NCI-H526 treated with DMSO at 0.1 percent for 48 hours (cell line): ENCODE results near the gene WNT8B.

ENCODE experiments used
- DNase-seq: peaks from one replicate; lab custom pipeline; 2025; lab: John Stamatoyannopoulos, UW

WNT8B gene

DNA sequence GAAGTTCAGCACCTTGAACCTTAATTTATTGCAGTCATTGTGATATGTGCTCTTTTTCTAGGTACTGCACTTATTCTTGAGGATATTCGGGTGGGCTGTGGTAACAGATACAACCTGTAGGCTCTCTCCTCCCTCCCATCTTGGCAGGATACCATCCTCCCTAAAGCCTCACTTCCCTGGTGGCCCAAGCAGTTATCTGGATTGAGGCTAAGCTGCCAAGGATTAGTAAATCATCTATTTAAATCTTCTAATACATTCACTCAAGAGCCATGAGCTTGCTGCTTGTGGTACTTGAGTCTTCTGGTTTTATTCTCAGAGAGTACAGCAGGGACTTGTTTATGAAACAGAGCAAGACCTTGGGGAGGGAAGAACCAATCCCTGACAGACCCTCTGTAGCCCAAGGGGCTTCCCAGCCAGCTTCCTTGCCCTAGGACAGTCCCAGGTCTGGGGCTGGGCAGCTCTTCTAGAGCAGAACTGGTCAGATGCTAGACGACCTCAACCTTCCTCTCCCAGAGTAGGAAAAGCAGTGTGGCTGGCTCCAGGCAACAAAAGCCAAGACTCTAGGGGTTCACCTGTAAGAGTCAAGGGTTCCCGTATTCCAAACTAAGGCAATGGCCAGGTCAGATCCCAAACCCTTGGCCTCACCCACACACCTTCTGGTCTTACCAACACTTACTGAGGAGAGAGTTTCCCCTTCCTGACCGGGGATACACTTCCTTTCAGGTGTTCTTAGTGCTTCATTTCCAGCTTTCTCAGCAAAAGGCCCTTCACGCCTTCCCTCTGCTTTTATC lies 21.3 kb downstream of the WNT8B start:
- DNase-seq: no peak

DNA sequence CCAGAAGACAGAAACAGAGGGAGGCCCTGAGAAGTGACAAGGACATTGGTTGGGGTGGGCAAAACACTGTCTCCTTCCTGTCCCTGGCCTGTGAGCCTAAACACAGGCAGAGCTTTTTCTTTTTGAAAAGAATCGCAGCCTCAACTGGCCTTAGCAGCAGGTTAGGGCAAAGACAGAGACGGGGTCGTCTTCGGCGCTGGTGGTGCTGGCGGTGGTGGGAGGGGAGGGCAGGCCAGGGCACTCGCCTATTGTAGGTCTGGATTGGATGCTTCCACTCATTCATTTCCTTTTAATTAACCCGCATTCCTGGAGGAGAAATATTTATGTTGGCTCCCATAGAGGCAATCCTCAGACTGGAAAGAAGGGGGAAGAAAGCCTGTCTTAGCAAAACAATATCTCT lies 22.6 kb downstream of the WNT8B start:
- no peak for DNase-seq

DNA sequence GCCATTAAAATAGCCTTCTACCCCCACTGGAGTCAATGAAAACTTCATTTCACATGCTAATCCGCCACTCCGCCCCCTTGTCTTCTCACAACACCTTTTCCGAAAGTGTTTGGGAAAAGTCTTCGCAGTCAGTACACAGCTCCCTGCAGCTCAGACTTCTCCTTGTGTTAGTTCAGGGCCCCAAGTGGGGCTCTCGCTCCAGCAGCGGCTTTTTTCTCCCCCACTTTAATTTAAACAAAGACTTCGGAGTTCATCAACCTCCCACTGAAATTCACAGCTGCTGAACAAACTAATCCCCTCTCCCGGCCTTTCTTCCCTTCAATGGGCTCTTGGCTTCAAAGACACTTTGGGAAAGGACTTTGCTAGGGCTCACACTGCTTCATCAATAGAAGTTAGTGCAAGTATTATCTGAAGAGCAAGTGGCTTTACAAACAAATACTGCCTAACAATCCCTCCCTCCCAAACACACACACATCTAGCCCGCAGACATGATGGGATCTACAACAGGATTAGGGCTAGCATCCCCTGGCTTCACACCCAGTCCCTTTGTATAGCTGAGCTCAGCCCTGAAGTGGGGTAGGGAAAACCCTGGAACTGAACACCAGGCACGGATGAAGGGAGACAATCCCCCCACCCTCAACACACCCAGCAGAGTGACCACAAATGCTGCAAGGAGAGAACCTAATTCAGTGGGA lies 23.1 kb downstream of the WNT8B start:
- no peak for DNase-seq

DNA sequence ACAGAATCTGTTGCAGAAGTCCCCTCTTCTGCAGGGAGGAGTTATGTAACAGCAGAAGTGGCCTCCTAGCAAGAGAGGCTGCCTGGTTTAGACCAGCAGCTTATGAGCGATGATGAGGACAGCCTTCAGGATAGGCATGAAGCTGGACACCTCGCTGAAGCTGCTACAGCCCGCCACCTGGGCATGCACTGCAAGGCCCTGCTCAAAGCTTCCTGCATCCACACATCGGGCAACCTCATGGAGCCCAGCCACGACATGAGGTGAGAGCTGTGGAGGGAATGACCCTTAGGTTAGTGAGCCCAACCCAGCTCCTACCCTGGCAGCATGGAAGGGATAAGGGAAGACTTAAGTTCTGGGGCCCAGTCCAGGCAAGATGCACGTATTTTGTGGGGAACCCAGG lies 24.7 kb downstream of the WNT8B start:
- no peak for DNase-seq

DNA sequence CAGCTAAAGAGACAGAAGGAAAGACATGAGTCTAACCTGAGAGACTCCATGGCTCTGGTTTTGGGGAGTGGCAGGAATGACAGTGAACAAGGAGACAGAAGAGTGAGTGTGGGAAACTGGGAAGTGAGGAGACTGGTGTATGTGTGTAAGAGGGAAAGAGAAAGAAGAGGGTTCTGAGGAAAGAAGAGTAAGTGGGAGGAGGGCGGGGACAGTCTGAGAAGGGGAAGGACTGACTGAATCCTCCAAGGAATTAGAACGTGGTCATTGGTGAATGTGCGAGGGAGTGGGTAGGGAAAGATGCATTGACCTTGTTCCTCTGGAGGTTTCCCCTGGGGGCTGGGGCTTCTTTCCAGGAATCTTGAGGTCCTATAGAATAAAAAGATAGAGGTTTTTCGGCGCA lies 26.6 kb downstream of the WNT8B start:
- DNase-seq: no peak

DNA sequence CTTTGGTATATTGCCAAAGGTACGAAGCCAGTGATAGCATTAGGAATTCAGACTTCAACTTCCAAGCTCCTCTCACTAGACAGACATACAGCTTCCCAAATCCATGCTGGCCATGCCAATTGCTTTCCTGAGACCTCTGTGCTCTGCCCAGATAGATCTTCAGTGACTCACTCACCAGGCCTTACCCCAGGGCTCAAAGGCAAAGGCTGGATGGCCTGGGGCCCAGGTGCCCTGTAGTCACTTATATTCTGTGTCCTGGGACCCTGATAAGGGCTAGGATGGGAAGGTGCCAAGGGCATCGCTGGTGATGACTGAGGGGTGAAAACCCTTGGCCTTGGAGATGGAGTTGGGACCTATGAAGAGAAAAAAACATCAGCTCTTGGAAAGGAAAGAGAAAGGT lies 27.7 kb downstream of the WNT8B start:
- DNase-seq: no peak

DNA sequence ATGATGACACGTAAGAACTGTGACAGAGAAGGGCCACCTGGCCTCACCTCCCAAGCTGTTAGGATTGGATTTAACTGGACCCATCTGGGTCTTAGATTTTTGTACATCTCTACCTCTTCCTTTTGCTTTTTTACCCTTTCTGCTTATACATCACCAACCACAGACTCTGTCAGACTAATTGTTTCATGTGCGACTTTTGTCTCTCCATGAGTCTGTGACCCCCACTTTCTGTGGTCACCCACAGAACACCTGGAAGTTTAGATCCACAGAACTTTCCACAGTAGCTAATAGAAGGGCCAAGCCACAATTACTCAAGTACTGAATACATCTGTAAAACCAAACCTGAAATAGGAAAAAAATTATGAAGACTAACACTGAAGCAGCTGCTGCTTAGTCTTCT lies 33.8 kb downstream of the WNT8B start:
- DNase-seq: no peak

DNA sequence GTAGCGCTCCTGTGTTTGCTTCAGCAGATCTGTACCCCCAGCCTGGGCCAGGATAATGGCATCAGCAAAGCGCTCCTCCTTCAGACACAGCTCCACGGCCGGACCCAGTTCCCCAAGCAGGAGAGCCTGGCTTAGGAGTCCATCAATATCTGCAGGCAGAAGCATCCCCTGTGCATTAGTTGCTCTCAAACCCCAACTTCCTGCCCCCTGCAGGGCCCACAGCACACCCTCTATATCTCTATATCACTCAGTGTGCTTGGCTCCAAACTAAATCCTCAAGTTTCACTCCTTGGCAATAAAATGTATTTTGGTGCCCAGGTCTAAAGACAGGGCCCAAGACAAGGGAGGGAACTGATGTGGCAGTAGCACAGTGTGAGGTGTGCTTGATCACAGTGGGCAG lies 35.2 kb downstream of the WNT8B start:
- DNase-seq: no peak

DNA sequence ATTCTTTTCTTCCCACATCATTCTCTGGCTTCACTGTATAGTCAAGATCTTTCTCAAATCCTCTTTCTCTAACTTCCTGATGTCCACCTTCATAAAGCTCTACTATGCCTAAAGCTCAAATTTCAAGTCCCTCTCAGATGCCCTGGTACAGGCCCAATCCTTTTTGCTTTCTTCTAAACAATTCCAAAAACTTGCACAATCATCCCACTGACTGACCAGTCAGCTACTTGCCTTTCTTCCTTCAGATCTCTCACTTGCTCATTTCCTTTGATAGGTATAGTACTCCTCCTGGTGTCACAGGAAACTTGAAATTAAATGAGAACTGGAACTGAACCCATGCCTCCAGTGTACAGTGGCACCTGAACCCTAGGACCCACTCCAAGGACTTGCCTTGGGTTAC lies 38.6 kb downstream of the WNT8B start:
- DNase-seq: no peak

DNA sequence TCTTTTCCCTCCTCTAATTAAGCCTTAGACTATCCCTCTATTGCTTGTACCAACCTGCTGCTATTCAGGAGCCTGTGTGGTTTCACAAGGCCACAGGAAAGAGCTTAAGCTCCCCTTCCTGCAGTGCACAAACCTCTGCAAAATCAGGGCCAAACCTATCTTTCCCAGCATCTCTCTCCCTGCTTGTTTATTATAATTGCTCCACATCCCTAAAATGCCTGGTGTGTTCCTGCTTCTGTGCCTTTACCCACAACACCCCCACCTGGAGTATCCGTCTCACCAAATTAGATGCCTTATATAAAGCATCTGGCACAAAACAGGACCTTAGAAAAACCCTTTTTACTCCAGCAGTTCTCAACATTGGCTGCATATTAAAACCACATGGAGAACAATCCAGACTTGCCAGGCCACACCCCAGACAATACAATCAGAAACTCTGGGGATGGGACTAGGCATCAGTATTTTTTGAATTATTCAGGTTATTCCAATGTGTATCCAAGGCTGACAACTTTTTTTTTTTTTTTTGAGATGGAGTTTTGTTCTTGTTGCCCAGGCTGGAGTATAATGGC lies 40.2 kb downstream of the WNT8B start:
- no peak for DNase-seq

DNA sequence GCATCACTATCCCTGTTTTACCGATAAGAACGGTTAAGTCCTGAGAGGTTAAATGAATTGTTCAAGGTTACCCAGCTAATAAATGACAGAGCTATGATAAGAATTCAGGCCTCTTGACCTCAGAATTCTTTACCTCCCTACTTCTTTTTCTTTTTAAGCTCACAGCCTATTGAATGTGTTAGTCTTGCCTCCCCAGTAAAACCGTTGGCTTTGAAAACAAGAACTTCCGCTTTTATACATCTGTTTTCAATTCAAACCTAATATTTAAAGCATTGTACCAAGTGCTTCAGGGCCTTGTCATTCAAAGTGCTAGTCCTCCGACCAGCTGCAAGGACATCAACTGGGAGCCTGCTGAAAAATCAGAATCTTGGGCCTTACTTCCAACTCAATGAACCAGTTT lies 41.3 kb downstream of the WNT8B start:
- no peak for DNase-seq

DNA sequence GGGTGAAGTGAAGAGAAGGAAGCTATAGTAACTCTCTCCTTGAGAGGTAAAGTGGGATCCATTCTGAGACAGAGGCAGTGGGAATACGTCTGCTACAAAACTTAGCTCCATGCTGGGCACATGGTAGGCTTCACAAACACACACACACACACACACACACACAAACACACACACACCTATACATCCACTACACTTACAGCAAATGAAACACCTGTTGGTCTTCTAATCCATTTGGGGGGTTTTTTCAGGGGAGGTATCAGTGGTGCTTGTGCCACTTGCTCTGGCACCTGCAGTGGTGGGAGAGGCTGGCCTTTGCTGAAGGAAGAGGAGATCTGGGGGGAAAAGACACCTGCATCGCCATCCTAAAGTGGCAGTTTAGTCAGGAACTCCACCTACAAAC lies 42.4 kb downstream of the WNT8B start:
- DNase-seq: no peak

DNA sequence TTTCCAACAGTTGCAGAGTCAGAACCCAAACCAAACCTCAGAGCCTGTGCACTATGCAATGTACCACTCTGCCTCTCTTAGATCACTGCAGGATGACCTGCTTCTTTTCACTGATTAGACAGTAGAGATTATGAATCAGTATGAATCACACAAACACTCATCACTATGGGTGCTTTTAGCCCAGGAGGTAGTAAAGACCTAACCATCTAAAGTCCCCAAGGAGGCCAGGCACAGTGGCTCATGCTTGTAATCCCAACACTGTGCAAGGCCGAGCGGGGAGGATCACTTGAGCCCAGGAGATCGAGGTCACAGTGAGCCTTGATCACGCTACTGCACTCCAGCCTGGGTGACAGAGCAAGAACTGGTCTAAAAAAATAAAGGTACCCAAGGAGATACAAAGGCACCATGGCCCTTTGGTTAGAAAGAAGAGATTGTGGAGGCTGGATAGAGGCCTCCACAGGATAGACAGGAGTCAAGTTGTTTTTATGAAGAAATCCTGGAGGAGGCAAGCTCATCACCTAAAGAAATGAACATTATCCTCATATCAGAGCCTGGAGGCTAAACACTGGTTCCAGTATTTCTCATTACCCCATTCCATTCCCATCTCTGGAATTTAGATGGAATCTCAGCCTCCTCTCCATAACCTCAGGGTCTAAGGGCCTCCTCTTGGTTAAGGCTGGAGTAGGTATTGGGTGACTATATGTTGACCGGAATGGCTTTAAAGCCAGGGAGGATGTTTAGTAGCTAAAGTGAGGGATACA lies 44.0 kb downstream of the WNT8B start:
- no peak for DNase-seq

DNA sequence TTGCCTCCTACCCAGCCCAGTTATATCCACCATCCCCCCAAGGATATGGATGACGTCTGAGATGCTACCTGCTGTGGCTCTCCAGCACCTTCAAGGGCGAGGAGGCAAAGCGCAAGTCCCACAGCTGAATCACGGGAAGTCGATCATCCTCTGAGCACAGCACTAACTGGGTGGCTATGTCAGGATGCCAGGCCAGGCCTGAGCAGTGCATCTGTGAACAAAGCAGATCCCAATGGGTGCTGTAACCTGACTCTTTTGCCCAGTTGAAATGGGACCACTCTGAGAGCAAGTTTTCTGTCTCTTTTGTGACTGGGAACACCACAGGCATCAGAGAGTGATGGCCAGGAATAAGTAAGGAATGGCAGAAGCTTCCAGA lies 44.5 kb downstream of the WNT8B start:
- DNase-seq: no peak

DNA sequence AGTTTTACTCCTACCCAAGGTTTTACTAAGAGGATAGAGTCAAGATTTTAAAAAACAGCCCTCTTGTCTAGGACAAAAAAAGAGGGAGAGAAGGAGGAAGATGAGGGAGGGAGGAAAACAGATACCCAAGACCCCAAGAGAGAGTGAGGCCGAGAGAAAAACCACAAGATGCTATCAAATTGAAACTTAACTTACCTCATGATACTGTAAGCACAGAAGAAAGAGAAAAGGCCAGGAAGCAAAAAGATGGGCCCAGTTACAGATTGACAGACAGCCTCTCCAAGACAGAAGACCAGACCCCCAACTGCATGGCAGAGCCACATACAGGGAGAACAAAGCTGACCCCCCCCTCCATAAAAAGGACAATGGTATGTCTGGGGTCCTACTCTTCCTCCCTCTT lies 45.5 kb downstream of the WNT8B start:
- DNase-seq: no peak

DNA sequence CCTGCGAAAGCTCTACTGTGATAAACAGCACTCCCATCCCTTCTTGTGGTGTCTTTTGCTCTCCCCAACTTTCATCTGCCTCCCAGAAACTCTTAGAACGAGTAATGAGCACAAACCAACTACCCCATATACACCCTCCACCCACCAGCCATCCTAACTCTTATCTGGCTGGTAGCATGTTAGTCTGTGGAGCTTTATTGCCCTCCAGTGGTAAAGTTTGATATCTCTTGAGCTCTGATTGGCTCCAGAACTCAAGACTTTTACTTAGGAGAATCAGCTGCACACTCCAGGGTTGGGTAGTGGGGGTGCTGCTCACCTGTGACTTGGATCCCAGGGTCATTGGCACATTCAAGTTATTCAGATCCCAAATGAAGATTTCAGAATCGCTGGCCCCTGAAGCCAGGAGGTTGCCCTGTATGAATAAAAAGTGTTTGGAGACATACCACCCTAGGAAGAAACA lies 45.9 kb downstream of the WNT8B start:
- DNase-seq: peak; percentile 0

DNA sequence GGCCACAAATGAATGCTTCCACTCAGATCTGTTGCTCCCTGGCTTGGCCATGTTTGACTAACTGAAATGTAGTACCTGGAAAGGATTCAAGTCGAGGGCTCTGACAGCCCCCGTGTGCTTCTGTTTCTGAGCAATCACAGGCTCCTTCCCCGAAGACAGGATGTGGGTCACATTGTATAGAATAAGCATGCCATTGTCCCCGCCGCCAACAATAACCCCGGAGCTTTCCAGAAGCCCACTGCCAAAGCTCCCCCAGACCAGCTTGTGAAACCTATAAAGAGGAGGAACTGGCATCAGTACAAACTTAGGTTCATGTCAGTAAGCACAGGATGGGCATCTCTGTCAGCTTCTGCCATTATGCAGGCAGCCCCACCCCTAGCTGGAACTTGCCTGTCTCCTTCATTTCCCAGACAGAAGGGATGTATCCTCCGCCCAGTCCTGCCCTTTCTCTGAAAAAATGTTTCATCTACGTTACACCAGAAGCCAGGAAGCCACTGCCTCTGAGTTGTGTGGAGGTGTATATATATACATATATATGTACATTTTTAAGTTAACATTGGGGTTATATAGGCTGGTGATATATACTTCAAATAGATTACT lies 46.5 kb downstream of the WNT8B start:
- DNase-seq: no peak

DNA sequence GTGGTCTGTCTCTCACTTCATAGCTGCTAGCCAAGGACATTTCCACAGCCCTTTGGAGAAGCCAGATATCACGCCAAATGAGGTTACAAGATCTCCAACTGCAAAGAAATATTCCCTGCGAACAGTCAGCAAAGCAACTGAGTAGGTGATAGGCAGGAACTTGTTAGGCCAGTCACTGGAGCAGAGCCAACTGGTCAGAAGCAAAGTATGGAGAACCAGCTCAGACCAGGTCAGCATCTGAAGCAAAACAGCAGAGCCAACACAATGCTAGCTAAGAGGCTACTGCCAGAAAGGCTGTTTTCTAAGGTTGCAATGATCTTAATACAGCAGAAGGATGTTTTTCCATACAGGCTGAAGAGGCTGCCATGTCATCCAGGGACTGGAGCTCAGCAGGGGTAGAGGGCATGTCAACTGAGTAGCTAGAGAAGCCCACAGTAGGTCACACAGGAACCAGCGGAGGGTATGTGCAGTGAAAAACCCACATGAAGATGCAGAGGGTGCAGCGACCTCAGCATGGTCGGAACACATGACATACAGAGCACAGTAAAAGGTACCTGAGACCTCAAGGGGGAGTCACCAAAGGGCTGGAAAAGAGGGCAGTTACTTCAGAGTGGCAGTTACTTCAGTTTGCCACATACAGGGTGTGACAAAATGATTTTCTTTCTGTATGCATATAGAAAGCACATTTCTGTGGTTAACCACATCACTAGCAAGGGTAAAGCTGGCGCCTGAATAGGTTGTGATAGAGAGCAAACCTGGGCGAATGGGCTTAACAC lies 47.9 kb downstream of the WNT8B start:
- no peak for DNase-seq

DNA sequence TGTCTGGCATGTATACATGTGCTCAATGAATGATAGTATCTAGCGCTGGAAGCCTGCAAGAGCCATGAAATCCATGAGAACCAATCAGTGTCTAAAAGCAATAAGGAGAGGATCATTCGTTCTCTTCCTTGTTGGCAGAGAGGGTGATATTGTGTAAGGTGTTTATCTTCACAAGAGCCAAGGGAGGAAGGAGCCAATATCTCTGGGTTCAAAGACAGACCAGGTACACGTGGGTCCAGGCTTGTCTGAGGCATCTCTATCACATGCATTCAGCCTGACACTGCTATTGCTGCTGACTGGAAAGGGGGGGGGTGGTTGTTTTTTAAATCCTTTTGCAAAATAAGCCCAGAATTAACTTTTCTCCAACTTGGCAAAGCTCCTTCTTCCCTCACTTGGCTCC lies 52.8 kb downstream of the WNT8B start:
- no peak for DNase-seq

DNA sequence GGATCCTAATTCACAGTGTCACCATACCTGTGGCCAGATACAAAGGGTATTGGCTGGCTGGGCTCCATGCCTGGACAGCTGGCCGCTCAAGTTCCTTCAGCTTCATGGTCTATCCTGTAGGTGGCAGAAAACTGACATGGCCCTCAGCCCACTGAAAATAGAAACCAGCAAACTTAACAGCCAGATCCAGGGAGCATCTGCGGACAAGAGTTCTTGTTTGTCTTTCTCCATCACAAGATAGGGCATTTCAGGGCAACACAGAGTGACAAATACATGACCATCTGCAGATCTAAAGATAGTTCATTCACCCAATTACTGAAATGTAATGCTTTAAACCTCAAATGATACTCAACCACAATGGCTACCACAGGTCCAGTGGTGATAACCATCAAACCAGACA lies 54.0 kb downstream of the WNT8B start:
- DNase-seq: no peak

DNA sequence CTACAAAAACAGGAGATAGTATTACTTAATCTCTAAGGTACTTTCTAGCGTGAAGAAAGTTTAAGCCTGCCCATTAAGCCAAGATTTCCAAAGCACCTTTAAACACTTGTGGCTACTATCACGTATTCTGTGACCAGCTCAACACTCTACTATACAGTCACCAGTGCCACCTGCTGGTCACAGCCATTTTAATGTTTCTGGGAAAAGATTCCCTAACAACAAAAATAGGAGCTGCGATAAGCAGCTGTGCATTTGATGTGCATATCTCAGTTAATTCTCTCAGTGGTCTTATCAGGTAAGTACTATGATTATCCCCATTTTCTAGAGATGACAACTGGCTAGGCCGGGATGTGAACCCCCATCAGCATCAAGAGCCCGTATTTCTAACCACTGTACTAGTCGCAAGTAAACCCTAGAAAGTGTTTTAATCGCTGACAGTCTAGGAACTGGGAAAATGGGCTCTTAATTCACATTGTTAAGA lies 56.0 kb downstream of the WNT8B start:
- DNase-seq: peak; percentile 56
